ENCODE measurements around the gene LINS1. TPM values are rescaled to one million over a fixed set of nuclear protein-coding genes. Genes with fewer than 3 reads are reported as not detected.

The LINS1 gene
- total RNA-seq, 1 experiment from 2014 or later = 13.6 TPM

DNA sequence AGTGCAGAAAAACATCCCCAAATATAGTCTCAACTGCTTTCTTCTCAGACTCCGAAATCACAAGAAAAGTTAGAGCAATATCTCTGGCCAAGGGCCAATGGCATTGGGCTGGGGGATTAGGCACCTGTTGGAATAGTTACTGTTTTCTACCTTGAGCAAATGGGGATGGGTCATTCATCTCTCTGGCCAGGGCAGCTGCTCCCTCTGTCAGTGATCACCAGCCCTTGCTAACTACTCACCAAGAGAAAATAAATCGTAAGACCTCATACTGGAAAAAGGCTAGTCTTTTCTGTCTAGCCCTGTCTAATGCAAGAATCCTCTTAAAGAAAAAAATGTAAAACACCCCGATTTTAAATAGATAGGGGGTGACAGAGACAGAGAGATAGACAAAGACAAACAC lies 84.1 kb downstream of the LINS1 start:
- DNase-seq (ENCODE audit: low read depth, low spot score) (no peak), ATAC-seq (no peak)
- Histone ChIP-seq H3K27me3 (ENCODE audit: control insufficient read depth, insufficient read depth, low read length) (peaks cover 5% of the 10 kb centered on the region; the same call in 1 of the 2 replicates), H3K4me1 (ENCODE audit: control insufficient read depth, insufficient read depth, low read length) (no peaks in the 10 kb centered on the region), H3K4me3 (ENCODE audit: low read depth in 2 of 2, low read length in 2 of 2) (no peak overlapping the region), H3K9me3 (ENCODE audit: control insufficient read depth, insufficient read depth, low read depth, low read length) (no peaks in the 10 kb centered on the region), H3K36me3 (ENCODE audit: control insufficient read depth, insufficient read depth, low read length) (no peaks in the 10 kb centered on the region), H3K27ac (ENCODE audit: low read length) (no peak overlapping the region)
- POLR2A ChIA-PET = no interaction called here
- TF ChIP-seq, protein P1, sequence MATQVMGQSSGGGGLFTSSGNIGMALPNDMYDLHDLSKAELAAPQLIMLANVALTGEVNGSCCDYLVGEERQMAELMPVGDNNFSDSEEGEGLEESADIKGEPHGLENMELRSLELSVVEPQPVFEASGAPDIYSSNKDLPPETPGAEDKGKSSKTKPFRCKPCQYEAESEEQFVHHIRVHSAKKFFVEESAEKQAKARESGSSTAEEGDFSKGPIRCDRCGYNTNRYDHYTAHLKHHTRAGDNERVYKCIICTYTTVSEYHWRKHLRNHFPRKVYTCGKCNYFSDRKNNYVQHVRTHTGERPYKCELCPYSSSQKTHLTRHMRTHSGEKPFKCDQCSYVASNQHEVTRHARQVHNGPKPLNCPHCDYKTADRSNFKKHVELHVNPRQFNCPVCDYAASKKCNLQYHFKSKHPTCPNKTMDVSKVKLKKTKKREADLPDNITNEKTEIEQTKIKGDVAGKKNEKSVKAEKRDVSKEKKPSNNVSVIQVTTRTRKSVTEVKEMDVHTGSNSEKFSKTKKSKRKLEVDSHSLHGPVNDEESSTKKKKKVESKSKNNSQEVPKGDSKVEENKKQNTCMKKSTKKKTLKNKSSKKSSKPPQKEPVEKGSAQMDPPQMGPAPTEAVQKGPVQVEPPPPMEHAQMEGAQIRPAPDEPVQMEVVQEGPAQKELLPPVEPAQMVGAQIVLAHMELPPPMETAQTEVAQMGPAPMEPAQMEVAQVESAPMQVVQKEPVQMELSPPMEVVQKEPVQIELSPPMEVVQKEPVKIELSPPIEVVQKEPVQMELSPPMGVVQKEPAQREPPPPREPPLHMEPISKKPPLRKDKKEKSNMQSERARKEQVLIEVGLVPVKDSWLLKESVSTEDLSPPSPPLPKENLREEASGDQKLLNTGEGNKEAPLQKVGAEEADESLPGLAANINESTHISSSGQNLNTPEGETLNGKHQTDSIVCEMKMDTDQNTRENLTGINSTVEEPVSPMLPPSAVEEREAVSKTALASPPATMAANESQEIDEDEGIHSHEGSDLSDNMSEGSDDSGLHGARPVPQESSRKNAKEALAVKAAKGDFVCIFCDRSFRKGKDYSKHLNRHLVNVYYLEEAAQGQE (IDR thresholded peaks at IDR 0.05; ENCODE audit: insufficient read depth in 1 of 2, low read depth in 2 of 2, low read length in 1 of 2) = no peak
- TF ChIP-seq SIN3A (IDR thresholded peaks at IDR 0.05; ENCODE audit: borderline replicate concordance, insufficient read depth, low read depth, low read length) = no peak
- in situ Hi-C loops (cut with HindIII; ENCODE audit: low pct_unique_long_range_greater_than_20kb, low sequenced_read_pairs) = no loop called here
- no TSS peak for BruUV-seq (replicated peaks)
- intact Hi-C loops (cut with micrococcal nuclease; ENCODE audit: unreplicated experiment) = no loop called here
- CTCF ChIA-PET = no interaction called here

Other genes with a start within 250 kb of the LINS1 start
- gene CERS3, start 73.2 kb downstream of the LINS1 start, total RNA-seq (2021; ENCODE audit: unreplicated experiment) = not detected
- 18.1 TPM for gene ASB7, start 405 bp upstream of the LINS1 start, total RNA-seq (2021; ENCODE audit: unreplicated experiment)